T47D (cell line): ENCODE results near the gene NSMCE1.
"Not testable (repeated sequence)": the region's sequence is repeated elsewhere in the genome, so short reads cannot be mapped to it uniquely, and the experiment has no call there.

Experiments
- DNase-seq, 2 experiments: peaks; one replicate each; pipeline versions ENCODE4 v3.0.0 to v3.0.0-alpha.2; 2011 to 2012; ENCODE audit warnings: low read depth in 1 of 2, low spot score in 1 of 2
- JUND ChIP-seq: IDR thresholded peaks from 2 replicates; pipeline ENCODE4 v1.6.1; 2012; ENCODE audit warnings: low read depth
- in situ Hi-C: cut with HindIII; loops from 2 replicates; pipeline ENCODE4 v1.10.0; 2016; ENCODE audit warnings: low sequenced_read_pairs, low pct_unique_long_range_greater_than_20kb

Gene NSMCE1

DNA sequence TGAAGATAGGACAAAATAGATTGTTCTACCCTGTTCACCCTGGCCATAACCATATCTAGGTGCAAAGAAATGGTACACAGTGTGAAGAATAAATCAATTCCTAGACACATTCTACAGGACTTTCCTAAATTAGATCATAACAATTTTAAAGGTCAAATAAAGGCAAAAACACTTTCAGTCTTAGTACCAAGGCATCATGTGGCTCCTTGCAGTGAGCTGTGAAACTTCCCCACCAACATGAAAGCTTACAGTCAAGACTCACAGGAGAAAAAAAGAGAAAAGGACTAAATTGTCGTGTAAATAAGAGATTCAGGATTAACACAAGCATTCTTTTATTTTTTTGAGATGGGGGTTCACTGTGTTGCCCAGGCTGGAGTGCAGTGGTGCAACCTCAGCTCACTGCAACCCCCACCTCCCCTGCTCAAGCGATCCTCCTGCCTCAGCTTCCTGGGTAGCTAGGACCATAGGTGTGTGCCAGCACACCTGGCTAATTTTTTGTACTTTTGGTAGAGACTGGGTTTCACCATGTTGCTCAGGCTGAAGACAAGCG is 14.2 kb downstream of the NSMCE1 start:
- in situ Hi-C loops: no loop called here
- no peak for DNase-seq
- TF ChIP-seq JUND: no peak

DNA sequence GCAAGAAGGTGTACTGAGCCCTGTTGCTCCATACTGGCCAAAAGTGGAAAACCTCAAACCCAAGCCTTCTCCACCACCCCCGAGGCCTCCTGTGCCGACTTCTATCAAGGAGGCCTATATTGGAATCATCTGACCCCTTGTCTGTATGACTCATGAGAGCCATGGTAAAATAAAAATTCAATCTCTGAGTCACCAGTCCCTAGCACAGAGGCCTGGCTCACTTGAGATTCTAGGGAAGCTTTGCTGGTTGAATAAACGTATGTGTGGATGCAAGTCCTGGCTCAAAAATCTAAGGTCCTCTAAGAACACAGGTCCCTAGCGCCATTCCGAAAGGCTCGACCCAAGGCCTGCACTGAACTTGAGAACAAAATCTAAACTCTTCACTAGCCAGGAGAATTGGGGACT is 15.0 kb downstream of the NSMCE1 start:
- in situ Hi-C loops: no loop called here
- no peak for TF ChIP-seq JUND

DNA sequence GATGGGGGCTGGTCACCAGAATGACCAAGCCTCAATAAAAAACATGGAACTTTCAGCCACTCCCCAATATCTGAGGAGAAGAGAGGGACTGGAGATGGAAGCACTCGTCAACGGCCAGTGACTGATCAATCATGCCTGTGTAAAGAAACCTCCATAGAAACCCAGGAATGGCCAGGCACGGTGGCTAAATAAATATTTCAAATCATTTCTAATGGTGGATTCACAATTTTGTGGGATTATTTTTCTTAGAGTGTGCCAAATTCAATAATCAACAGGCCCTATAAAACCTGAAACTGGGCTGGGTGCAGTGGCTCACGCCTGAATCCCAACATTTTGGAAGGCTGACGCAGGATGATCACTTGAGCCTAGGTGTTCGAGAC is 16.4 kb downstream of the NSMCE1 start:
- TF ChIP-seq JUND: no peak
- in situ Hi-C loops: no loop called here
- DNase-seq: no peak

More for the DNA sequence above, 15.0 kb downstream of the NSMCE1 start:
- DNase-seq: no peak

DNA sequence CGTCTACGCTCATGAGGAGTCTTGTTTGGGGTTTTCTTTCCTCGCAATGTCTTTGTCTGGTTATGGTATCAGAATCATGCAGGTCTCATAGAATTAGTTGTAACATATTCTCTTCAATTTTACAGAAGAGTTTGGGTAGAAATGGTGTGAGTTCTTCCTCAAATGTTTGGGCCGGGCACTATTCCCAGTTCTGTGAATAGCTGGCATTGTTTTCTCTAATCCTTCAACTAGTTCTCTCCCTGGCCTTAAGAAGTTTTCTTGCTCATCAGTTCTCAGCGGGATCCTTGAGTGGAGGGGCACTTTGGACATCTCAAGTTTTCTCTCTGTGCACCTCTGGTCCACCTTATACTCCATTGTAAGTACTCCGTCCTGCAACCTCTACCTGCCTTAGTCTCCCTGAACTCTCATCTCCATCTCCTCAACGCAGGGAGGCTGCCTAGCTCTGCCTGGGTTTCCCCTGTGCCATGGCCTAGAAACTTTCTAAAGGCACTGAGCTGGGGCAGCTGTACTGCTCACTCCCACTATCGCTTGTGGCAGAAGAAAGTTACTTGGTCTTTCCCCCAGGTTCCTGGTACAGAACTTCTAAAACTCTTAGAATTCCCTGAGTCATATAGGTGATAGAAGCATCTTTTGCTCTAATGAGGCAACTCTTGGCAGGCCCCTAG is 16.9 kb downstream of the NSMCE1 start:
- DNase-seq: no peak
- no peak for TF ChIP-seq JUND

DNA sequence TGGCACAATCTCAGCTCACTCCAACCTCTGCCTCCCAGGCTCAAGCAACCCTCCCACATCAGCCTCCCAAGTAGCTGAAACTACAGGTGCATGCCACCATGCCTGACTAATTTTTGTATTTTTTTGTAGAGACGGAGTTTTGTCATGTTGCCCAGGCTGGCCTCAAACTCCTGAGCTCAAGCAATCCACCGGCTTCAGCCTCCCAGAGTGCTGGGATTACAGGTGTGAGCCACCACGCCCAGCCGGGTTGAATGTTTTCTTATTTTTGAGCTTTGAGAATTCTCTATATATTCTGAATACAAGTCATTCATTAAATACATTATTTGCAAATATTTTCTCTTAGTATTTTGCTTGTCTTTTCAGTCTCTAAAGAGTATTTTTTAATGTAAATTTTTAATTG is 19.7 kb downstream of the NSMCE1 start:
- in situ Hi-C loops: not testable (repeated sequence)

More for the DNA sequence above, 16.9 kb downstream of the NSMCE1 start:
- in situ Hi-C loops: no loop called here

DNA sequence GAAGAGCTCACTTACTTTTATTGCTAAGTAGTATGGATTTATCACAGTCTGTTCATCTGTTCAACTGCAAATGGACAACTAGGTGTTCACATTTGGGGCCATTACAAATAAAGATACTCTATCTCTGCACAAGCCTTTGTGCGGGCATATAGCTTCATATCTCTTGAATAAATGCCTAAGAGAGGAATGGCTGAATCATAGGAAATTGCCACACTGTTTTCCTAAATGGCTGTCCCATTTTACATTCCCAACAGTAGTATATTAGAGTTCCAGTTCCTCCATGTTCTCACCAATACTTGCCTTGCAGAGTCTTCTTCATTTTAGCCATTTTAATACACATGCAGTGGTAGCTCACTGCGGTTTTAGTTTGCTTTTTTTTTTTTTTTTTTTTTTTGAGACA is 20.5 kb downstream of the NSMCE1 start:
- in situ Hi-C loops: no loop called here
- no peak for DNase-seq
- no peak for TF ChIP-seq JUND

More for the DNA sequence above, 19.7 kb downstream of the NSMCE1 start:
- DNase-seq: not testable (repeated sequence)

DNA sequence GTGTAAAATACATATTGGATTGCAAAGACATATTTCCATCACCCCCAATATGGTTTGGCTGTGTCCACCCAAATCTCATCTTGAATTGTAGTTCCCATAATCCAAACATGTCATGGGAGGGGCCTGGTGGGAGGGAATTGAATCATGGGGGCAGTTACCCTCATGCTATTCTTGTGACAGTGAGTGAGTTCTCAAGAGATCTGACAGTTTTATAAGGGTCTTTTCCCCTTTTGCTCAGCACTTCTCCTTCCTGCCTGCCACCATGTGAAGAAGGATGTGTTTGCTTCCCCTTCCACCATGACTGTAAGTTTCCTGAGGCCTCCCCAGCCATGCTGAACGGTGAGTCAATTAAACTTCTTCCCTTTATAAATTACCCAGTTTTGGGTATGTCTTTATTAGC is 21.5 kb downstream of the NSMCE1 start:
- in situ Hi-C loops, DNase-seq: not testable (repeated sequence)

DNA sequence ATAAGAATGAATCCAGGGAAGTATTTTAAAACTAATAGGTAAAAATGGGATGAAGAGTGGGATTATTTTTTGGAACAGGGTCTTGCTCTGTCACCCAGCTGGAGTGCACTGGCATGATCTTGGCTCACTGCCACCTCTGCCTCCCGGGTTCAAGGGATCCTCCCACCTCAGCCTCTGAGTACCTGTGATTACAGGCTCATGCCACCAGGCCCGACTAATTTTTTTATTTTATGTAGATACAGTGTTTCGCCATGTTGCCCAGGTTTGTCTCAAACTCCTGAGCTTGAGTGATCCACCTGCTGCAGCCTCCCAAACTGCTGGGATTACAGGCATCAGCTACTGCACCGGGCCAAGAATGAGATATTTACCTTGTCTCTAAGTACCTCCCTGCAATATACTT is 22.1 kb downstream of the NSMCE1 start:
- DNase-seq: no peak
- TF ChIP-seq JUND: no peak
- in situ Hi-C loops: no loop called here

DNA sequence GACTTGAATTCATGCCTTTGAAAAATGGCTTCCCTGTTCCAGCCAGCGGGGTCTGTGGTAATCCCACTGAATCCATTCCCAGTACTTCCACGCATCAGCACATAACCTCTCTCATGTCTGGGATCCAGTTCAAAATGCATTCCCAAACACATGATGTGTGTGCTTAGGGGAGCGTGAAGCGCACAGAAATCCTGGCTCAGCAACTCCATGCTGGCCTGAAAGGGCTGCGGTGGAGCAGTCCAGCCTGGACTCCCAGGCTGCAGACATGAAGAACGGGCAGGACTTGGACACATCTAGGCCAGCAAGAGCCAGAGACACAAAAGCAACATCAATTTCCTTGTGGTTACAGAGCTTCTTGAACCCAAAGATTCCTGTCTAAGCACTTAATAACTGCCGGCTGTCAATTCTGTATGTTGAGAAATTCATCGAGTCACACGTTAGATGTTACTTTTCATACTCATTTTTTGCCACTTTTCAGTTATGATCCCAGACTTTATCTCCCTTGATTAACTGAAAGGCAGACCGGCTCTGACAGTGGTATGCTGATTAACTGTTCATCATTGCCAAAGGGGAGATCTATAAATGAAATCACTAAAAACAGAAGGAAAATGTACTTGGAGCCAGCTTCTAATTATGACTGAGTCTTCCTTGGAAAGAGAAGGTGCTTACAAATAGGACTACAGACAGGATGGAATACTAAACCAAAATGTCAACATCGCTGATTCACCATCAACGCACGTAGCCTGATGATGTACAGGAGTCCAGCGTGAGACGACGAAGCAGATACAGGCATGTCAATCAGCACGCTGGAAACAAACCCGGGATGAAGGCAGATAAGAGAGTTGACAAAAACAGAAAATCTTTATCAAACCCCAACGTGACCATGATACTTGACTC is 23.0 kb downstream of the NSMCE1 start:
- in situ Hi-C loops: no loop called here
- no peak for DNase-seq
- no peak for TF ChIP-seq JUND

DNA sequence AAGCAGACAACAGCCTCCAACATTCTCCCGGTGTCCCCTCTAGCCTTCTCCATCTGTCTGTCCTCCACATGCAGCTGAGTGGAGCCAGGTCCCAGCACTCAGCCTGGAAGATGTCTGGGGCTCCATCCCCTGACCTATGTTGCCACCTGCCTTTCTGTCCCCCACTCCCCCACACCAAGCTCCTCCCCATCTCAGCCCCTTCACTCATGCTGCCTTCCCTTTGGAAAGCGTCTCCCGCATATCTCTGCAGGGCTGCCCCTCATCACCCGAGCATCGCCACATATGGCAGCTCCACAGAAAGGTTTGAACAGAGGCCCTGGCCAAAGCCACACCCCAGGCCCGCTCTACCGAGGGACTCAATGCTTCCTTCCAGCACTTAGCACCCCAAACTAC is 24.2 kb downstream of the NSMCE1 start:
- DNase-seq: no peak
- in situ Hi-C loops: no loop called here
- no peak for TF ChIP-seq JUND

DNA sequence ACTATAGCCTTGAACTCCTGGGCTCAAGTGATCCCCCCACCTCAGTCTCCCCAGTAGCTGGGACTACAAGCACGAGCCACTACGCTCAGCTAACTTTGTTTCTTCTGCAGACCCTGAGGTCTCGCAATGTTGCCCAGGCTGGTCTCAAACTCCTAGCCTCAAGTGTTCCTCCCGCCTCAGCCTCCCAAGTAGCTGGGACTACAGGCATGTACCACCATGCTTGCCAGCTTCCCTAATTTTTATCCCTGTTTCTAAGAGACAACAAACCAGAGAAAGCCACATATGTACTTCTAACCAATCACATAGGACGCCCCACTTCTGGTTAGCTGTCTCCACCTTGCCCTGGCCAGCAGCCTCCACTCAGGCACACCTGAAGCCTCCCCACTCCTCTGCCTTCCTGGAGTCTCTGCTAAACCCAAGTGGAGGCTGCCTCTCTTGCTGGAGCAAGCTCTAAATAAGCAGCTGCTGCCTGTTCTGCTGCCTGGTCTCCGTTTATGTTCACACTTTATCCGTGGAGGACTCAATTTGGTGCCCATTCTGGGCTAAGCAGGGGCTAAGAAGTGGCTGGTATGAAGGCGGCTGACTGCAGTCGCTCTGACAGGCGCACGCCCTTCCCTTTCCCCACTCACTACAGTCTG is 24.7 kb downstream of the NSMCE1 start:
- no peak for DNase-seq
- in situ Hi-C loops: no loop called here

DNA sequence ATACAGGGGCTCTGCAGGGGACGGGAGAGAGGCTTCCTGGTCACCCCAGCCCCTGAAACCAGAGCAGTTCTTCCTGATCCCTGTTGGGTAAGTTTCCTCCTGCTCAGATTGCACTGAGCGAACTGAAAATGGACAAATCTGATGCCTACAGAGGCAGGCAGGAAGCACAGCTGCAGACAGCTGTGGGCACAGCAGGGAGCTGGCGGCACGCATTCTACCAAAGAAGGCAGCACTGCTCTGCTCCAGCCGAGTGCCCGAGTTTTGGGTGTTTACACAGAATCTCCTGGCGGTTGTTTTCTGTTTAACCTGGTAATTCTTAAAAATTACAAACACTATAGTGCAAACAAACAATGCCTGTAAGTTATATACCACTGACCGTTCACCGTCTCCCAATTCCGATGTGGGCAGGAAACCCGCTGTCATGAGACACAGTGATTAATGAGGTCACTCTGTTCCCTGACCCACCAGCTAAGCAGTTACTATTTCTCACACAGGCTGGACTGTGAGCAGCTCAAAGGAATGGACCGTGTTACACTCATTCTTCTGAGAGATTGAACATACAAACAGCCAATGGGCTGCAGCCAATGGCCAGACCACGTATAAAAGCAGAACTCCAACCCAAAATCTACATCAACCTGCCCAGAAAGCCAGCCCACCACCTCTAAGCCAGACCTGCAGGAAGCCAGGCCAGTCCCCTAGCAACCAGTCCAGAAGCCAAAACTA is 25.5 kb downstream of the NSMCE1 start:
- in situ Hi-C loops: no loop called here
- TF ChIP-seq JUND: no peak
- peak in 1 of 2 experiments; percentile 58 for DNase-seq

More for the DNA sequence above, 24.7 kb downstream of the NSMCE1 start:
- TF ChIP-seq JUND: no peak

DNA sequence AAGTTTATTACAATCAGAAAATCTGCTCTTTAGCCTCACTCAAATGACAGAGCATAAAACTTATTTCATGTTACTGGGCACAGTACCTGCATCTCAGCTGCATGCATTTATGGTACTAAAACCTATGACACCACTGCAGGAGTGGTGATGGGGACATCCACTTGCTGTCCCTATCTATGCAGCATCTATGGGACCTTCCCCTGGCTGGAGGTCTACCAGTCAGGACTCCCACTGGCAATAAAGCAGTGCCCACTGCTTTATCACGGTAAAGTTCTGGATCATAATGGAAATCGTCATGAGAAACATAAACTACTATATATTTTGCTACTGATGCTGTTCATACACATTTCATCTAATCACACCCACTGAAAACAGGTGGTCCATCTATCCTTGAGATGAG is 26.2 kb downstream of the NSMCE1 start:
- no peak for TF ChIP-seq JUND
- no peak for DNase-seq
- in situ Hi-C loops: no loop called here
